ENCODE data around the gene ADISSP. TPM values are rescaled to one million over a fixed set of nuclear protein-coding genes. Genes with fewer than 3 reads are reported as not detected.

Gene ADISSP
- total and polyA plus RNA-seq, 2 donors (not counting 1 experiment from before 2014, with no cell fraction given), result 18.4 to 28.8 TPM

GRCh38 chr20:3749087-3749688, 18.4 kb downstream of the ADISSP start:
- Histone ChIP-seq H3K27me3 (replicated peaks in 1 of 4; ENCODE audit: control extremely low read depth in 1 of 4, control insufficient read depth in 3 of 4, insufficient read depth in 4 of 4, low read length in 3 of 4) (peaks cover 0 to 19% (median 2%) of the 10 kb centered on the region in 4 experiments), H3K79me2 (ENCODE audit: control insufficient read depth, insufficient read depth, low read length) (peaks cover 3% of the 10 kb centered on the region), H3K9me3 (ENCODE audit: control extremely low read depth in 1 of 3, control insufficient read depth in 2 of 3, insufficient read depth in 1 of 3, low read length in 2 of 3) (peaks cover 0 to 10% (median 0%) of the 10 kb centered on the region in 3 donors), H4K20me1 (ENCODE audit: control insufficient read depth, insufficient read depth, low read length, poor library complexity, severe bottlenecking) (no peaks in the 10 kb centered on the region), H3K27ac (ENCODE audit: low read length in 2 of 2) (no peak overlapping the region), H3K4me2 (replicated peaks; ENCODE audit: low read depth, low read length, poor library complexity, severe bottlenecking) (no peak overlapping the region), H3K4me3 (ENCODE audit: control extremely low read depth in 1 of 5, extremely low read depth in 1 of 5, insufficient read depth in 1 of 5, low read depth in 2 of 5, low read length in 4 of 5) (no peak overlapping the region), H3K36me3 (replicated peaks in 1 of 2; ENCODE audit: control extremely low read depth in 1 of 2, control insufficient read depth in 1 of 2, extremely low read depth in 1 of 2, insufficient read depth in 2 of 2, low read length in 1 of 2) (no peaks in the 10 kb centered on the region), H3K9ac (ENCODE audit: low read length) (no peak overlapping the region), H3K4me1 (ENCODE audit: control insufficient read depth in 2 of 2, insufficient read depth in 2 of 2, low read length in 2 of 2) (peaks cover 0 to 20% of the 10 kb centered on the region in 2 donors), H2AFZ (ENCODE audit: insufficient read depth, low read depth, low read length, poor library complexity, severe bottlenecking) (no peak overlapping the region)
- WGBS (ENCODE audit: insufficient coverage), result 88% methylated on average over 14 of the region's 24 CpGs
- Mint-ChIP-seq H3K9me3 (ENCODE audit: insufficient read depth) (no peaks in the 10 kb centered on the region), H3K4me1 (peaks cover 10% of the 10 kb centered on the region), H3K27ac (no peak overlapping the region), H3K4me3 (no peak overlapping the region), H3K27me3 (peaks cover 20% of the 10 kb centered on the region)
- POLR2A ChIA-PET, result no interaction called here
- no peak for ATAC-seq (ENCODE audit: low read depth)
- intact Hi-C loops (cut with micrococcal nuclease), result no loop called here
- TF ChIP-seq CTCF (IDR thresholded peaks at IDR 0.05) (no peak), EZH2 (IDR thresholded peaks at IDR 0.05; ENCODE audit: borderline replicate concordance, insufficient read depth, low read depth, low read length, poor library complexity, severe bottlenecking) (no peak)
- CTCF ChIA-PET, result interaction anchor here (1.1 kb wide), 1 partner anchor 19 kb away, joined by 3 read pairs; no protein-coding TSS in a partner anchor
- DNase-seq, result no peak

DNA sequence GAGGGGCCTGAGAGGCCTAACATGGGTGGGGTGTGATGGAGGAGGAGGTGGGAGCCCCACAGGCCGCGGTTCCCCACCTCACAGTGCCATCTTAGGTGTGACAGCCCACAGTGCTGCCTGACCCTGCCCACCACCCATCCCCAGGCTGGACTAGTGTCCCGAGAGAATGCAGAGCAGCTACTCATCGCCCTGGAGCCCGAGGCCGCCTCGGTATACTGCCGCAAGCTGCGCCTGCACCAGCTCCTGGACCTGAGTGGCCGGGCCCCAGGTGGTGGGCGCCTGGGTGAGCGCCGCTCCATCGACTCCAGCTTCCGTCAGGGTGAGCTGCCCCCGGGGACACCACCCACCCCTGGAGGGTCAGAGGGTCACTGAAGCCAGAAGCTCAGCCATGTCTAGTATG, 19.5 kb downstream of the ADISSP start:
- POLR2A ChIA-PET, result no interaction called here
- peaks cover 0 to 23% (median 2%) of the 10 kb centered on the region in 4 experiments for H3K27me3 ChIP-seq (replicated peaks in 1 of 4; ENCODE audit: control extremely low read depth in 1 of 4, control insufficient read depth in 3 of 4, insufficient read depth in 4 of 4, low read length in 3 of 4)
- H3K79me2 ChIP-seq (ENCODE audit: control insufficient read depth, insufficient read depth, low read length), result peaks cover 3% of the 10 kb centered on the region
- CTCF ChIA-PET, result interaction anchor here (0.8 to 1.1 kb wide), 3 partner anchors 9 to 21 kb away, joined by 3 to 5 read pairs (median 3); no protein-coding TSS in a partner anchor
- H2AFZ ChIP-seq (ENCODE audit: insufficient read depth, low read depth, low read length, poor library complexity, severe bottlenecking), result no peak overlapping the region
- no peak for DNase-seq
- no peak for TF ChIP-seq EZH2 (IDR thresholded peaks at IDR 0.05; ENCODE audit: borderline replicate concordance, insufficient read depth, low read depth, low read length, poor library complexity, severe bottlenecking)
- no peak for TF ChIP-seq CTCF (IDR thresholded peaks at IDR 0.05)
- no peaks in the 10 kb centered on the region for H3K9me3 Mint-ChIP-seq (ENCODE audit: insufficient read depth)
- 89% methylated on average over 14 of the region's 16 CpGs for WGBS (ENCODE audit: insufficient coverage)
- intact Hi-C loops (cut with micrococcal nuclease), result no loop called here
- H3K4me2 ChIP-seq (replicated peaks; ENCODE audit: low read depth, low read length, poor library complexity, severe bottlenecking), result no peak overlapping the region
- no peaks in the 10 kb centered on the region for H4K20me1 ChIP-seq (ENCODE audit: control insufficient read depth, insufficient read depth, low read length, poor library complexity, severe bottlenecking)
- H3K4me1 Mint-ChIP-seq, result peaks cover 11% of the 10 kb centered on the region
- H3K27ac ChIP-seq (ENCODE audit: low read length in 2 of 2), result no peak overlapping the region
- no peaks in the 10 kb centered on the region for H3K36me3 ChIP-seq (replicated peaks in 1 of 2; ENCODE audit: control extremely low read depth in 1 of 2, control insufficient read depth in 1 of 2, extremely low read depth in 1 of 2, insufficient read depth in 2 of 2, low read length in 1 of 2)
- H3K27ac Mint-ChIP-seq, result no peak overlapping the region
- H3K9ac ChIP-seq (ENCODE audit: low read length), result no peak overlapping the region
- no peak overlapping the region for H3K4me3 ChIP-seq (ENCODE audit: control extremely low read depth in 1 of 5, extremely low read depth in 1 of 5, insufficient read depth in 1 of 5, low read depth in 2 of 5, low read length in 4 of 5)
- H3K4me3 Mint-ChIP-seq, result no peak overlapping the region
- ATAC-seq (ENCODE audit: low read depth), result no peak
- peaks cover 26% of the 10 kb centered on the region for H3K27me3 Mint-ChIP-seq
- peaks cover 0 to 10% (median 0%) of the 10 kb centered on the region in 3 donors for H3K9me3 ChIP-seq (ENCODE audit: control extremely low read depth in 1 of 3, control insufficient read depth in 2 of 3, insufficient read depth in 1 of 3, low read length in 2 of 3)
- peaks cover 0 to 20% of the 10 kb centered on the region in 2 donors for H3K4me1 ChIP-seq (ENCODE audit: control insufficient read depth in 2 of 2, insufficient read depth in 2 of 2, low read length in 2 of 2)

Measured in B cell (primary cell).